ENCODE measurements around the gene NR2C2AP.
"Not testable (repeated sequence)": the region's sequence is repeated elsewhere in the genome, so short reads cannot be mapped to it uniquely, and the experiment has no call there.

Gene NR2C2AP

GRCh38 chr19:19203012-19203856 lies at the start of gene NR2C2AP:
TSS of gene NR2C2AP (minus strand) at chr19:19203414. CDS start at chr19:19203060, 354 bp downstream.
- peak; percentile 93 for DNase-seq (ENCODE audit: low spot score)

- DNase-seq (ENCODE audit: low spot score): no peak
These were observed 47.1 kb upstream of the NR2C2AP start for GRCh38 chr19:19250196-19250801.

GRCh38 chr19:19240476-19240875 lies 37.3 kb upstream of the NR2C2AP start:
- no peak for DNase-seq (ENCODE audit: low spot score)

DNA sequence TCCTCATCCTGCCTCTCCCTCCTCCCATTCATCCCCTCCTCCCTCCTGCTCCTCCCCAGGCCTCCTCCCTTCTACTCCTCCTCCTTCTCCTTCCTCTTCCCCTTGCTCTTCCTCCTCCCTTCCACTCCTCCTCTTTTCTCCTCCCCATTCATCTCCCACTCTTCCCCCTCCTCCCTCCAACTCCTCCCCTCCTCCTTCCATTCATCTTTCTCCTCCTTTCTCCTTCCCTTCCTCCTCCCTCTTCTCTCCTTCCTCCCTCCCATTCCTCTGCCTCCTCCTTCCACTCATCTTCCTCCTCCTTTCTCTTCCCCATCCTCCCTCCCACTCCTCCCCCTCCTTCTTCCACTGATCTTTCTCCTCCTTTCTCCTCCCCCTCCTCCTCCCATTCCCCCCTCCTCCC lies 36.5 kb upstream of the NR2C2AP start:
- no peak for DNase-seq (ENCODE audit: low spot score)

DNA sequence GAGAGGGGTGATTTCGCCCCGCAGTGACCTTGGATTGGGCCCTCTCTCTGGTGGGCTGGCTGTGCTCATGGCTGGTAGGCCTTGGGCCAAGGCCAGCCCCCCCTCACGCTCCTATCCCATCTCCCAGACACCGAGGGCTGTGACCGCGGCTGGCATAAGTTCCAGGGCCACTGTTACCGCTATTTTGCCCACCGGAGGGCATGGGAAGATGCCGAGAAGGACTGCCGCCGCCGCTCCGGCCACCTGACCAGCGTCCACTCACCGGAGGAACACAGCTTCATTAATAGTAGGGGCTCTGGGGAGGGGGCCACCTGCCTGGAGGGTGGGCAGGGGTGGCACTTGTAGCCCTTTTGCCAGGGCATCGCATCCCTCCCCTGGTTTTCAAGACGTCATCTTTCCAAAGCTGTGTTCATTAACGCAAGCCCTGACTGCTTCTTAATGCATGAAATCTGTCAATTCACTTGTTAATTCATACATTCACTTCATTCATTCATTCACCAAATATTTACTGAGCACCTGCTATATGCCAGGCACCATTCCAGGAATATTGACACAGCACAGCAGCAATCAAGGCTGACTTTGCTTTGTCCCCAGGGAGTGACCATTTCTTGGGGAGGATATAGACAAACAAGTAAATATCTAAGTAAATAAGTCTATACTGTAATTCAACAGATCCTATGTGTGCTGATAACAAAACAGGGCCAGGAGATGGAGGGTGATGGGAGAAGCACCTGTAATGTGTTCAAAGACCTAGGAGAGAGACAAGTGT lies 35.1 kb upstream of the NR2C2AP start:
- no peak for DNase-seq (ENCODE audit: low spot score)

GRCh38 chr19:19236173-19236572 lies 33.0 kb upstream of the NR2C2AP start:
- no peak for DNase-seq (ENCODE audit: low spot score)

GRCh38 chr19:19234220-19234816 lies 31.1 kb upstream of the NR2C2AP start:
- no peak for DNase-seq (ENCODE audit: low spot score)

DNA sequence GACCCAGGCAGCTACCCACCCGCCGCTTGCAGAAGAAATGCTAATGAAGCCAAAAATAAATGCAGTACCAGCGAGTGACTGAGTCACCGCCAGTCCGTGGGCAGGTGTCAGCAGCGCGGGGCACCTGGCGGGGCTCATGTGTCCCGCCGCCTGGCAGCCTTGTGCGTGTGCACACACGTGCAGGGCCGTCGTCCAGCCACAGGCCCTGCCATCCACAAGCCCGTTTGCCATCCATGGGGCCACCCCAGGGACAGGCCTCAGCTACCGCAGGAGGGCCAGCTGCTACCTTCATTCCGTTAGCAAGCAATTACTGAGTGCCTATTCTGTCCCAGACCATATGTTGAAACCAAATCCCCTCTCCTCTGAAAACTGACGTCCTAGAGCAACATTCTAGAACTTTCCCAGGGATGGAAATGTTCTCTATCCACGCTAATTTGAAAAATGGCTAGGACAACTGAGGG lies 29.1 kb upstream of the NR2C2AP start:
- peak; percentile 32 for DNase-seq (ENCODE audit: low spot score)

- no peak for DNase-seq (ENCODE audit: low spot score)
These were observed 27.8 kb upstream of the NR2C2AP start for GRCh38 chr19:19230999-19231398.

DNA sequence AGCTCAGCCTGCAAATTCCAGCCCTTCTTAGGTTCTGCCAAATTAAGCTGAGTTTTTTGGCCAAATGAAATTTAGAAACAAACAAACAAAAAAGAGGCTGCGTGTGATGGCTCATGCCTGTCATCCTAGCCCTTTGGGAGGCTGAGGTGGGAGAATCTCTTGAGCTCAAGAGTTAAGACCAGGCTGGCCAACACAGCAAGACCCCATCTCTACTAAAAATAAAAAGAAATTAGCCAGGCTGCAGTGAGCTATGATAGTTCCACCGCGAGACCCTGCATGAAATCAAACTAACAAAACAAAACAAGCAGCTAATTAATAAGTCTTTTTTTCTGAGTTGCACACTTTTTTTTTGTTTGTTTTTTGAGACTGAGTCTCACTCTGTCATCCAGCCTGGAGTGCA lies 26.5 kb upstream of the NR2C2AP start:
- DNase-seq (ENCODE audit: low spot score): no peak

- DNase-seq (ENCODE audit: low spot score): no peak
These were observed 24.0 kb upstream of the NR2C2AP start for GRCh38 chr19:19227217-19227616.

DNA sequence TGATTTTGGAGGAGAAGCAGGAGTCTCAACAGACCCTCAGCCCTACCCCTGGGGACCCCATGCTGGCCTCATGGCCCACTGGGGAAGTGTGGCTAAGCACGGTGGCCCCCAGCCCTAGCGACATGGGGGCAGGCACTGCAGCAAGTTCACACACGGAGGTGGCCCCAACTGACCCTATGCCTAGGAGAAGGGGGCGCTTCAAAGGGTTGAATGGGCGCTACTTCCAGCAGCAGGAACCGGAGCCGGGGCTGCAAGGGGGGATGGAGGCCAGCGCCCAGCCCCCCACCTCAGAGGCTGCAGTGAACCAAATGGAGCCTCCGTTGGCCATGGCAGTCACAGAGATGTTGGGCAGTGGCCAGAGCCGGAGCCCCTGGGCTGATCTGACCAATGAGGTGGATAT lies 23.4 kb upstream of the NR2C2AP start:
- DNase-seq (ENCODE audit: low spot score): no peak

DNA sequence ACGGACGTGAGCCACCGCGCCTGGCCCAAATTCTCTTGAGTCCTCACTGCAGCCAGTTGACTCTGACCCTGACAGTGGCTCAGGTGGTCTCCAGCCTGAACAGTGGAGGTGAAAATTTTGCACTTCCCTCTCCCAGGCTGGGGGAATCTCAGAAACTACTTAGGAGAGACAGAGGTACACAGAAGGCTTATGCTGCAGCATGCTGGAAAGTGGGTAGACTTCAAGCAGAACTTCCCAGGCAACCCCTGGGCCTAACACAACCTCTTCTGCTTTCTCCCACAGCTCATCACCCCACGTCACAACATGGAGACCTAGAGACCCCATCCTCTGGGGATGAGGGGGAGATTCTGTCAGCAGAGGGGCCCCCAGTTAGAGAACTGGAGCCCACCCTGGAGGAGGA lies 23.0 kb upstream of the NR2C2AP start:
- no peak for DNase-seq (ENCODE audit: low spot score)

GRCh38 chr19:19224852-19225494 lies 21.8 kb upstream of the NR2C2AP start:
- DNase-seq (ENCODE audit: low spot score): no peak

DNA sequence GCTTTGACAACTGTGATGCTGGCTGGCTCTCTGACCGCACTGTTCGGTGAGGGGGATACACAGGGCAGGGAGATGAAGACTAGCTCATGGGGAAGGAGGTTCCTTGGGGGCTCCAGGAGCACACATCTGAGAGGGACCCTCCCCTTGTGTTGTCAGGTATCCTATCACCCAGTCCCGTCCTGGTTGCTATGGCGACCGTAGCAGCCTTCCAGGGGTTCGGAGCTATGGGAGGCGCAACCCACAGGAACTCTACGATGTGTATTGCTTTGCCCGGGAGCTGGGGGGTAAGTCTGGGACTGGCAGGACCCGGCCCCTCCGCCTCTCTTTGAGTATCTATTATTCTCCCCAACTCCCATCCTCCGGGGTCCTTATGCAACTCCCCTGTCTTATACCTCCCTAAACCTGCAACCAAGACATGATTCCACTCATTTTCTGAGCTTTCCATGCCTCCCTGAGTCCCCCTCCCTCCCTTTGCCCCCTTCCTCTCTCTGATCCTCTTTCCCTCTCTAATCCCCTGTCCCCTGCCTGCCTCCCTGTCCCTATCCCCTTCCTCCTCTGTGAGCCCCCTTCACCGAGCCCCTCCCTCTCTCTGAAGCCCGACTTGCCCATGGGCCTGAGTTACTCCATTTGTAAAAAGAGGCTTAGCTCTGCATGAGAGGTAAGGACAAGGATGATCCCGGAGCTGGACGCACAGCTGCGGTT lies 21.1 kb upstream of the NR2C2AP start:
- DNase-seq (ENCODE audit: low spot score): no peak

DNA sequence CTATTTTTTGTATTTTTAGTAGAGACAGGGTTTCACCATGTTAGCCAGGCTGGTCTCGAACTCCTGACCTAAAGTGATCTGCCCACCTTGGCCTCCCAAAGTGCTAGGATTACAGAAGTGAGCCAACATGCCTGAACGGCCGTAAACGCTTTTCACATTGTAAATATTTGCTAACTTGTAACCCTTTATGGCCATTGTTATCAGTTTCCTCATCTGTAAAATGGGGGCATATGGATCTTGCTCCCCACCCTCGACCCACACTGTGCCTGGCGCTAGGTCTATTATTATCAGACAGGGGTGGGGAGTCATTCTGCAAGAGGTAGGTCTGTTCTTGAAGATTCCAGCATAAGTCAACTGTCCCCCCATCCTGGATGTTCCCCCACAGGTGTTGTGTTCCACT lies 20.4 kb upstream of the NR2C2AP start:
- no peak for DNase-seq (ENCODE audit: low spot score)

DNA sequence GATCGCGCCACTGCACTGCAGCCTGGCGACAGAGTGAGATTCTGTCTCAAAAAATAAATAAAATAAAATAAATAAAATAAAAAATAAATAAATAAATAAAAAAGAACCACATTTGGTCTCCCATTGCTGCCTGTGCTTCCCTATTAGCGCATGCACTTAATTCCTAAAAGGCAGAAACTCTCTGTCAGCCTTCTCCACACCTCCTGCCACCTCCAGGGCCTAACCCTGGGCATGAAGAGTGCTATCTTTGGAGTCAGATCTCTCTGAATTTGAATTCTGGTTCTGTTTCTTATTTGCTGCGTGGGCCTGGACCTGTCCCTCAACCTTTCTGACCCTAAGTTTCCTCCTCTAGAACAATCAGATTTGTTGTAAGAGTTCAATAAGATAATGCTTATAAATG lies 19.8 kb upstream of the NR2C2AP start:
- DNase-seq (ENCODE audit: low spot score): no peak

- DNase-seq (ENCODE audit: low spot score): not testable (repeated sequence)
These were observed 17.8 kb upstream of the NR2C2AP start for GRCh38 chr19:19221000-19221399.

- DNase-seq (ENCODE audit: low spot score): no peak
These were observed 15.7 kb upstream of the NR2C2AP start for GRCh38 chr19:19218911-19219310.

DNA sequence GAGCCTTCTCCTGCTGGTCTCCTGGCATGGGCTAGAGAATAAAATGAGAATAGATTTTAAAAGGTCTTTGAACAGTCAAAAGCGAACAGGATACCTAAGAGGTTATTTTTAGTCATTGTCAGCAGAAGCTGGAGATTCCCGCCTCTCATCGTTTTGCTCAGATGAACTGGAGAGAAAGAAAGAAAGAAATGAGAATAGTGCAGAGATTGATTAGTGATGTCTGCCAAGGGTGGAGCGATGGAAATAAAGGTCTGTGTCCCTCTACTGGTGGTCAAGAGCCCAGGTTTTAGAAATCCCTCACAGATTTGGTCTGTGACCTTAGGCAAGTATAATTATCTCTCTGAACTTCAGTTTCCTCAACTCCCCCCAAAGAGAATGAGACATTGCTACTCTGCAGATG lies 13.9 kb upstream of the NR2C2AP start:
- no peak for DNase-seq (ENCODE audit: low spot score)

- no peak for DNase-seq (ENCODE audit: low spot score)
These were observed 12.6 kb upstream of the NR2C2AP start for GRCh38 chr19:19215792-19216191.
